Measurements from ENCODE around the gene FES. TPM values are rescaled to one million over a fixed set of nuclear protein-coding genes. Genes with fewer than 3 reads are reported as not detected.
A peak's percentile ranks its signal among the peaks of the same experiment; 100 is the strongest.
"Not testable (repeated sequence)": the region's sequence is repeated elsewhere in the genome, so short reads cannot be mapped to it uniquely, and the experiment has no call there.

The FES gene
- total RNA-seq, 4 donors from 2014 or later = 5.3 to 13.5 (median 10.1) TPM

DNA sequence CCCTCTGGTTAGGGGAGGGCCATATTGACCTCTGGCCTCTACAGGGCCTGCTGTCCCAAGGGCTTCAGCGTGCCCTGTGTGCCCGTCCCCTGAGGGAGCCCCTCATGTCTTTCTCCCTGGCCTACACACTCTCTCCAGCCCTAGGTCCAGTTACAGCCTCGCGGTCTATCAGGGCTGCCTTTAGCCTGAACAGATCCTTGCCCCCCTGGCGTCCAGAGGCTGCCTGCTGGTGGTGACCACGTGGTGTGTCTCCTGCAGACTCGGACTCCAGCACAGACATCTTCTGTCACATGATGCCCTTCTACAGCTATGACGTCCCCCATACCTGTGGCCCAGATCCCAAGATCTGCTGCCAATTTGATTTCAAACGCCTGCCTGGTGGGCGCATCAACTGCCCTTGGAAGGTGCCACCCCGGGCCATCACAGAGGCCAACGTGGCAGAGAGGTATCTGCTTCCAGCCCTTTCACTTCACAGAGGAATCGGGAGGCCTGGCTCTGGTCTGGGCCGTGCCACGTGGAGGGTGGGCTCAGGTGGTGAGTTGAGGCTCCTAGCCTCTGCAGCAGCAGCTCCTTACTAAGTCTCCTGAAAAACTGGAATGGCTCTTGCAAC lies 22.9 kb downstream of the FES start:
- no peak overlapping the region for H3K4me3 ChIP-seq
- in situ Hi-C loops (cut with MboI; ENCODE audit: low sequenced_read_pairs in 4 of 4) = no loop called here
- ATAC-seq (no peak), DNase-seq (no peak)
- peaks cover 0 to 72% of the 10 kb centered on the region in 2 donors for H3K36me3 ChIP-seq
- no peak for TF ChIP-seq POLR2A (IDR thresholded peaks at IDR 0.05)
- TF ChIP-seq, protein P1, sequence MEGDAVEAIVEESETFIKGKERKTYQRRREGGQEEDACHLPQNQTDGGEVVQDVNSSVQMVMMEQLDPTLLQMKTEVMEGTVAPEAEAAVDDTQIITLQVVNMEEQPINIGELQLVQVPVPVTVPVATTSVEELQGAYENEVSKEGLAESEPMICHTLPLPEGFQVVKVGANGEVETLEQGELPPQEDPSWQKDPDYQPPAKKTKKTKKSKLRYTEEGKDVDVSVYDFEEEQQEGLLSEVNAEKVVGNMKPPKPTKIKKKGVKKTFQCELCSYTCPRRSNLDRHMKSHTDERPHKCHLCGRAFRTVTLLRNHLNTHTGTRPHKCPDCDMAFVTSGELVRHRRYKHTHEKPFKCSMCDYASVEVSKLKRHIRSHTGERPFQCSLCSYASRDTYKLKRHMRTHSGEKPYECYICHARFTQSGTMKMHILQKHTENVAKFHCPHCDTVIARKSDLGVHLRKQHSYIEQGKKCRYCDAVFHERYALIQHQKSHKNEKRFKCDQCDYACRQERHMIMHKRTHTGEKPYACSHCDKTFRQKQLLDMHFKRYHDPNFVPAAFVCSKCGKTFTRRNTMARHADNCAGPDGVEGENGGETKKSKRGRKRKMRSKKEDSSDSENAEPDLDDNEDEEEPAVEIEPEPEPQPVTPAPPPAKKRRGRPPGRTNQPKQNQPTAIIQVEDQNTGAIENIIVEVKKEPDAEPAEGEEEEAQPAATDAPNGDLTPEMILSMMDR (IDR thresholded peaks at IDR 0.05 in 4 of 5, conservative IDR thresholded peaks at IDR 0.05 in 1 of 5) = no peak
- intact Hi-C loops (cut with DNase I; ENCODE audit: low total_unique reads) = no loop called here
- H3K9me3 ChIP-seq = no peaks in the 10 kb centered on the region
- peak overlapping the region in 3 of 4 donors; percentile 16 to 62 (median 55) for H3K27ac ChIP-seq
- peaks cover 15 to 25% of the 10 kb centered on the region in 2 donors for H3K4me1 ChIP-seq
- H3K27me3 ChIP-seq = no peaks in the 10 kb centered on the region

GRCh38 chr15:90907838-90908507 lies 23.7 kb downstream of the FES start:
- ATAC-seq = no peak

DNA sequence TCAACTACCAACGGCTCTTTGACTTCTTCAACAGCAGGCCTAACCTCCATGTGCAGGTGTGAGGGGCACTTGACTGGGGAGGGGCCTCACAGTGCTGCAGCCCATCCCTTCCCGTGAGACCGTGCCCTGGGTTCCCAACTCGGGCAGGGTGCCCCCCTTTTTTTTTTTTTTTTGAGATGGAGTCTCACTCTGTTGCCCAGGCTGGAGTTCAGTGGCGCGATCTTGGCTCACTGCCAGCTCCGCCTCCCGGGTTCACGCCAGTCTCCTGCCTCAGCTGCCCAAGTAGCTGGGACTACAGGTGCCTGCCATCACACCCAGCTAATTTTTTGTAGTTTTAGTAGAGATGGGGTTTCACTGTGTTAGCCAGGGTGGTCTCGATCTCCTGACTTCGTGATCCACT lies 25.1 kb downstream of the FES start:
- Histone ChIP-seq H3K4me1 (peaks cover 4 to 26% of the 10 kb centered on the region in 2 donors), H3K36me3 (peaks cover 0 to 95% of the 10 kb centered on the region in 2 donors)
- H3K4me3 ChIP-seq; ATAC-seq; in situ Hi-C loops (cut with MboI; ENCODE audit: low sequenced_read_pairs in 4 of 4); DNase-seq; H3K9me3 ChIP-seq; H3K27ac ChIP-seq; H3K27me3 ChIP-seq; intact Hi-C loops (cut with DNase I; ENCODE audit: low total_unique reads): not testable (repeated sequence)

More at GRCh38 chr15:90907838-90908507, 23.7 kb downstream of the FES start:
- Histone ChIP-seq H3K27ac (peak overlapping the region; percentile 16 to 62 (median 37)), H3K4me1 (peaks cover 15 to 25% of the 10 kb centered on the region in 2 donors), H3K9me3 (no peaks in the 10 kb centered on the region), H3K4me3 (no peak overlapping the region), H3K36me3 (peaks cover 0 to 80% of the 10 kb centered on the region in 2 donors), H3K27me3 (no peaks in the 10 kb centered on the region)
- in situ Hi-C loops (cut with MboI; ENCODE audit: low sequenced_read_pairs in 4 of 4) = no loop called here
- DNase-seq = no peak
- TF ChIP-seq POLR2A (IDR thresholded peaks at IDR 0.05) = no peak
- TF ChIP-seq, protein P1 (IDR thresholded peaks at IDR 0.05 in 4 of 5, conservative IDR thresholded peaks at IDR 0.05 in 1 of 5) = no peak
- intact Hi-C loops (cut with DNase I; ENCODE audit: low total_unique reads) = no loop called here

DNA sequence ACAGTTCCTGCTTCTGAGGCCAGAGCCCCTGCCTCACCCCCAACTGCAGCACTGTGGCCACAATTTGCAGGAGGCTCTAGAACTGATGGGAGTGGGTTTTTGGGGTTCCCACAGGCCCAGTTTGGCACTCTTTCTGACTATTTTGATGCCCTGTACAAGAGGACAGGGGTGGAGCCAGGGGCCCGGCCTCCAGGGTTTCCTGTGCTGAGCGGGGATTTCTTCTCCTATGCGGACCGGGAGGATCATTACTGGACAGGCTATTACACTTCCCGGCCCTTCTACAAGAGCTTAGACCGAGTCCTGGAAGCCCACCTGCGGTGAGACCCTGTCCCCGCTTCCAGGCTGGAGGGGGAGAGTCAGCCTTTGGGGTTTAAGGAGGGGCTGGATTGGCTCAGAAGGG lies 25.7 kb downstream of the FES start:
- ATAC-seq = no peak
- no peak for DNase-seq
- in situ Hi-C loops (cut with MboI; ENCODE audit: low sequenced_read_pairs in 4 of 4) (no loop called here), intact Hi-C loops (cut with DNase I; ENCODE audit: low total_unique reads) (no loop called here)
- no peak overlapping the region for H3K4me3 ChIP-seq
- no peaks in the 10 kb centered on the region for H3K9me3 ChIP-seq
- TF ChIP-seq, protein P1 (IDR thresholded peaks at IDR 0.05 in 4 of 5, conservative IDR thresholded peaks at IDR 0.05 in 1 of 5) = no peak
- no peak for TF ChIP-seq POLR2A (IDR thresholded peaks at IDR 0.05)
- no peak overlapping the region for H3K27ac ChIP-seq
- peaks cover 0 to 99% of the 10 kb centered on the region in 2 donors for H3K36me3 ChIP-seq
- H3K4me1 ChIP-seq = peaks cover 4 to 31% of the 10 kb centered on the region in 2 donors
- no peaks in the 10 kb centered on the region for H3K27me3 ChIP-seq

- Histone ChIP-seq H3K36me3 (peaks cover 0 to 93% of the 10 kb centered on the region in 2 donors), H3K27me3 (no peaks in the 10 kb centered on the region), H3K4me3 (no peak overlapping the region), H3K4me1 (peaks cover 6 to 38% of the 10 kb centered on the region in 2 donors), H3K9me3 (no peaks in the 10 kb centered on the region), H3K27ac (no peak overlapping the region)
- DNase-seq (no peak), ATAC-seq (no peak)
- in situ Hi-C loops (cut with MboI; ENCODE audit: low sequenced_read_pairs in 4 of 4) (no loop called here), intact Hi-C loops (cut with DNase I; ENCODE audit: low total_unique reads) (no loop called here)
- TF ChIP-seq, protein P1 (IDR thresholded peaks at IDR 0.05 in 4 of 5, conservative IDR thresholded peaks at IDR 0.05 in 1 of 5) = no peak
- no peak for TF ChIP-seq POLR2A (IDR thresholded peaks at IDR 0.05)
These were observed 26.4 kb downstream of the FES start for GRCh38 chr15:90910441-90911301.

Measured in gastrocnemius medialis (tissue), 4 donors.